ENCODE results near the gene TAGLN2. TPM values are rescaled to one million over a fixed set of nuclear protein-coding genes. Genes with fewer than 3 reads are reported as not detected.
"Not testable (repeated sequence)": the region's sequence is repeated elsewhere in the genome, so short reads cannot be mapped to it uniquely, and the experiment has no call there.

Gene TAGLN2
- total RNA-seq, 5 donors from 2014 or later (not counting 1 experiment from before 2014, with no cell fraction given): 210 to 372 (median 245) TPM

DNA sequence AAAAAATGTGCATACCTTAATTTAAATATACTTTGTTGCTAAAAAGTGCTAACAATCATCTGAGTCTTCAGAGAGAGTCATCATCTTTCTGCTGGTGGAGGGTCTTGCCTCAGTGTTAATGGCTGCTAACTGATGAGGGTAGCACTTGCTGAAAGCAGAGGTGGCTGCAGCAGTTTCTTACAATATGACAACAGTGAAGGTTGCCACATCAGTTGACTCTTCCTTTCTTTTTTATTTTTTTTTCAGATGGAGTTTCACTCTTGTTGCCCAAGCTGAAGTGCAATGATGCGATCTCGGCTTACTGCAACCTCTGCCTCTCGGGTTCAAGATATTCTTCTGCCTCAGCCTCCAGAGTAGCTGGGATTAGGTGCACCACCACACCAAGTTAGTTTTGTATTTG lies 22.8 kb downstream of the TAGLN2 start:
- POLR2A ChIA-PET: no interaction called here
- ATAC-seq (replicated peaks in 1 of 4) (no peak), DNase-seq (no peak)
- peaks cover 0 to 3% of the 10 kb centered on the region in 2 experiments for H3K4me1 ChIP-seq (ENCODE audit: control insufficient read depth in 1 of 2, extremely low read depth in 1 of 2, insufficient read depth in 2 of 2, low read length in 2 of 2)
- no peaks in the 10 kb centered on the region for H3K36me3 ChIP-seq (ENCODE audit: control insufficient read depth in 2 of 2, extremely low read depth in 1 of 2, insufficient read depth in 1 of 2, low read length in 1 of 2)
- Mint-ChIP-seq H3K27ac (no peak overlapping the region), H3K9me3 (peaks cover 0 to 1% (median 0%) of the 10 kb centered on the region in 3 donors), H3K36me3 (peaks cover 3% of the 10 kb centered on the region), H3K27me3 (no peaks in the 10 kb centered on the region), H3K4me3 (no peak overlapping the region), H3K4me1 (peaks cover 6 to 9% (median 8%) of the 10 kb centered on the region in 3 donors)
- H3K4me3 ChIP-seq (ENCODE audit: control insufficient read depth in 1 of 2, extremely low read depth in 1 of 2, low read length in 1 of 2): no peak overlapping the region
- CTCF ChIA-PET: interaction anchor here in 1 of 2 donors (1.2 kb wide), 1 partner anchor 12 kb away, joined by 3 read pairs; no protein-coding TSS in a partner anchor
- peaks cover 0 to 10% of the 10 kb centered on the region in 2 experiments for H3K27me3 ChIP-seq (replicated peaks in 1 of 2; ENCODE audit: control insufficient read depth in 2 of 2, extremely low read depth in 1 of 2, insufficient read depth in 2 of 2, low read length in 1 of 2)
- H3K27ac ChIP-seq (ENCODE audit: low read length): no peak overlapping the region
- no peaks in the 10 kb centered on the region for H3K9me3 ChIP-seq
- WGBS (ENCODE audit: insufficient coverage): no CpG with 5 or more reads among the region's 3 CpGs

DNA sequence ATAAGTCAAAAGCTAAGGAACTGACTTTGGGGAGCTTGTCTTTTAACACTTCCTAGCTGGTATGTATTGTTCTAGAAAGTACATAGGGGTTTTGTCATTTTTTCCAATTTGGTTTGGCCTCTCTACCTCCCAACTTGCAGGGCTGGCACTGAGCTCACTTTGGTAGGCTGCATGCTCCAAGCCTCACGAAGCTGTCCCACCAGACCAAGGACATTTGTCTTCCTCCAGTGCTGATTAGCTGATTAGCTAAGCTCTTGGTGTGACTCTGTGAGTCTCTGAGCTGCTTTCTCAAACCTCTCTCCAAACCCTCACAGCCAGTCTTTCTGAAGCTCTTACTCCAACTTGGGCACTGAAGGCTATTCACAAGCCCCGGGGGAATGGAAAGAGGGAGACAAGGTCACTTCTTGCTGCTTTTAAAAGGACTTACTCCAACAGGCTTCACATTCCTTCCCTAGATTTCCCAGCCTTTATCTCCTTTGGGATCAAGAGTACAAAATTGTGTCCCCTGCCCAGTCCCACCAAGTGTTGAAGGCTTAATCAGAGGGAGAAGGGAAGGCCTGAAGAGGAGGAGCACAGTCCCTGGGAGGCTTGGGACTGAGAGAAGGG lies 24.4 kb downstream of the TAGLN2 start:
- no peaks in the 10 kb centered on the region for H3K4me1 Mint-ChIP-seq
- POLR2A ChIA-PET: no interaction called here
- H3K27me3 Mint-ChIP-seq: no peaks in the 10 kb centered on the region
- H3K4me3 Mint-ChIP-seq: no peak overlapping the region
- H3K36me3 Mint-ChIP-seq: peaks cover 3% of the 10 kb centered on the region
- DNase-seq: no peak
- CTCF ChIA-PET: interaction anchor here (0.6 to 1.3 kb wide), 6 partner anchors 10 to 107 kb away, joined by 3 to 6 read pairs (median 4); no protein-coding TSS in a partner anchor
- no peak overlapping the region for H3K27ac ChIP-seq (ENCODE audit: low read length)
- no peaks in the 10 kb centered on the region for H3K36me3 ChIP-seq (ENCODE audit: control insufficient read depth in 2 of 2, extremely low read depth in 1 of 2, insufficient read depth in 1 of 2, low read length in 1 of 2)
- H3K4me3 ChIP-seq (ENCODE audit: control insufficient read depth in 1 of 2, extremely low read depth in 1 of 2, low read length in 1 of 2): no peak overlapping the region
- no peak overlapping the region for H3K27ac Mint-ChIP-seq
- WGBS (ENCODE audit: insufficient coverage): 100% methylated on average over 2 of the region's 2 CpGs
- peaks cover 0 to 1% (median 0%) of the 10 kb centered on the region in 3 donors for H3K9me3 Mint-ChIP-seq
- H3K27me3 ChIP-seq (replicated peaks in 1 of 2; ENCODE audit: control insufficient read depth in 2 of 2, extremely low read depth in 1 of 2, insufficient read depth in 2 of 2, low read length in 1 of 2): peaks cover 0 to 10% of the 10 kb centered on the region in 2 experiments
- peaks cover 0 to 3% of the 10 kb centered on the region in 2 experiments for H3K4me1 ChIP-seq (ENCODE audit: control insufficient read depth in 1 of 2, extremely low read depth in 1 of 2, insufficient read depth in 2 of 2, low read length in 2 of 2)
- H3K9me3 ChIP-seq: no peaks in the 10 kb centered on the region
- ATAC-seq (replicated peaks in 1 of 4): no peak

DNA sequence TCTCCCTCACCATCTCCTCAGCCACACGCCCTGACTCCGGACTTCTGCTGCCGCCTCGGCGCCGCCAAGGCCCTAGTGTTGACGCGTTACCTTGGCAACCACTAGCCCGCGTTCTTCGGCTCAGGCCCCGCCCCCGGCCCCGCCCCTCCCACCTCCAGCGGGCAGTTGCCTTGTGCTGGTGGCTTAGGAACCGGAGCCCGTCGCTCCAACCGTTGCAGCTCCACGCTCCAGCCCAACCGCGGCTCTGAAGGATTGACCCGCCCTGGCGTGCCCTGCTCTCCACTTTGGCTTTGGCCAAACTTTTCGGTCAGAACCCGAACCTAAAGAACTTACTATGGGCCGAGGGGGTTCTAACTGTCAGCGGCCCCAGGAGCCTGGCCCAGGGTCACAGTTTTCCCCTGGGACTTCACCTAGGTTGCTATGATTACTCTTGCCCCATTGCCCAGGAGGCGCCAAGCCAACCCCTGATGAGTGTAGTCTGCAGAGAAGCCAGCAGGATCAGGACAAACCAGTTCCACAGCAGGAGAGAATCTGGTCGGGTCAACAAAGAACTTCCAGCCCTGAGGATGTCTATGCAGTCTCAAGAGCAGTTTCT lies 25.1 kb downstream of the TAGLN2 start, which contains the start of gene CFAP45:
Gene CFAP45, minus strand, starts transcription at position 80 of the 595 bp plus-strand sequence. Its CDS starts 67 bp downstream, at position 13.
- H3K4me3 Mint-ChIP-seq: no peak within 1 kb of the TSS

DNA sequence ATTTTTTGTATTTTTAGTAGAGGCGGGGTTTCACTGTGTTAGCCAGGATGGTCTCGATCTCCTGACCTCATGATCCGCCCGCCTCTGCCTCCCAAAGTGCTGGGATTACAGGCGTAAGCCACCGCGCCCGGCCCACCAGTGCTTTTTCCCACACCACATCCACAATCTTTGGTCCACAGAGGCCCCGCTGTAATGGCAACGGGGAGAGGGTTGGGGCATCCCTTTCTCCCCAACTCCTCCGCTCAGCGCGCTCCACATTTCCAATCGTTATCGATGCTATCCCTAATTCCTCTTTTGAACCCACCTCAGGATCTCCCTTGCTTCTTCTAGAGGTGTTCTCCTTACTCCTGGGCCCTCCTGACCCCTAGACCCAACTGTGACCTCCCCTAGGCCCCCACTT lies 25.7 kb downstream of the TAGLN2 start:
- WGBS (ENCODE audit: insufficient coverage): 87% methylated on average over 11 of the region's 15 CpGs
- DNase-seq; H3K9me3 ChIP-seq; H3K27ac Mint-ChIP-seq; H3K27ac ChIP-seq (ENCODE audit: low read length); H3K4me3 ChIP-seq (ENCODE audit: control insufficient read depth in 1 of 2, extremely low read depth in 1 of 2, low read length in 1 of 2); H3K4me1 Mint-ChIP-seq; H3K36me3 Mint-ChIP-seq; H3K4me1 ChIP-seq (ENCODE audit: control insufficient read depth in 1 of 2, extremely low read depth in 1 of 2, insufficient read depth in 2 of 2, low read length in 2 of 2); ATAC-seq (replicated peaks in 1 of 4); H3K4me3 Mint-ChIP-seq; H3K27me3 Mint-ChIP-seq; H3K36me3 ChIP-seq (ENCODE audit: control insufficient read depth in 2 of 2, extremely low read depth in 1 of 2, insufficient read depth in 1 of 2, low read length in 1 of 2); POLR2A ChIA-PET; H3K9me3 Mint-ChIP-seq; H3K27me3 ChIP-seq (replicated peaks in 1 of 2; ENCODE audit: control insufficient read depth in 2 of 2, extremely low read depth in 1 of 2, insufficient read depth in 2 of 2, low read length in 1 of 2): not testable (repeated sequence)
- CTCF ChIA-PET: interaction anchor here in 1 of 2 donors (1.3 kb wide), 1 partner anchor 36 kb away, joined by 3 read pairs; no protein-coding TSS in a partner anchor

More for the DNA sequence above, 25.1 kb downstream of the TAGLN2 start, which contains the start of gene CFAP45:
- no peaks in the 10 kb centered on the region for H3K9me3 ChIP-seq
- H3K27me3 Mint-ChIP-seq: no peaks in the 10 kb centered on the region
- H3K36me3 ChIP-seq (ENCODE audit: control insufficient read depth in 2 of 2, extremely low read depth in 1 of 2, insufficient read depth in 1 of 2, low read length in 1 of 2): no peaks in the 10 kb centered on the region
- peaks cover 0 to 3% of the 10 kb centered on the region in 2 experiments for H3K4me1 ChIP-seq (ENCODE audit: control insufficient read depth in 1 of 2, extremely low read depth in 1 of 2, insufficient read depth in 2 of 2, low read length in 2 of 2)
- WGBS (ENCODE audit: insufficient coverage): 64% methylated on average over 29 of the region's 30 CpGs
- no peak within 1 kb of the TSS for H3K4me3 ChIP-seq (ENCODE audit: control insufficient read depth in 1 of 2, extremely low read depth in 1 of 2, low read length in 1 of 2)
- peak in 6 of 35 experiments; percentile 5 to 37 (median 30) for DNase-seq
- peak in 1 of 4 experiments; percentile 38 for ATAC-seq (replicated peaks in 1 of 4)
- no peaks in the 10 kb centered on the region for H3K4me1 Mint-ChIP-seq
- H3K27ac Mint-ChIP-seq: no peak within 1 kb of the TSS
- no peak within 1 kb of the TSS for H3K27ac ChIP-seq (ENCODE audit: low read length)
- ChIA-PET POLR2A (no interaction called here), CTCF (interaction anchor here (0.6 to 1.3 kb wide), 5 partner anchors 9 to 108 kb away, joined by 3 to 6 read pairs (median 3); no protein-coding TSS in a partner anchor)
- peaks cover 0 to 10% of the 10 kb centered on the region in 2 experiments for H3K27me3 ChIP-seq (replicated peaks in 1 of 2; ENCODE audit: control insufficient read depth in 2 of 2, extremely low read depth in 1 of 2, insufficient read depth in 2 of 2, low read length in 1 of 2)
- H3K9me3 Mint-ChIP-seq: peaks cover 0 to 1% (median 0%) of the 10 kb centered on the region in 3 donors
- H3K36me3 Mint-ChIP-seq: peaks cover 3% of the 10 kb centered on the region

DNA sequence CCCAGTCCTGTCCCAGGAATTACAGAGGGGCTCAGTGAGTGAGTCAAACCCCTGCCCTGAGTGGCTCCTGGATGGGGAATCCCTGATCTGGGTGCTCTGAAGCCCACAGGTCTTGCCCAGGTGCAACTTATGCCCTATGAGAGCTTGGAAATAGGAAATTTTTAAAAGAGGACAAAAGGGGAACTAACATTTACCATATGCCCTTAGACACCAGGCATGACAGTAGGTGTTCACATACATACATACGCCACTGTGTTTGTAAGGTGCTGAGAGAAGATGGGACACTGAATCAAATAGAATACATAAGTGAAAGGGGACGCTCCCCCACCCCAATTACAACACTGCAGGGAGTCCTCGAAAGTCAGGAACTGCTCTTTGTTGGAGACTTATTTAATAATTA lies 26.8 kb downstream of the TAGLN2 start:
- H3K4me3 Mint-ChIP-seq: no peak overlapping the region
- Histone ChIP-seq H3K27ac (ENCODE audit: low read length) (no peak overlapping the region), H3K4me1 (ENCODE audit: control insufficient read depth in 1 of 2, extremely low read depth in 1 of 2, insufficient read depth in 2 of 2, low read length in 2 of 2) (peaks cover 0 to 3% of the 10 kb centered on the region in 2 experiments), H3K4me3 (ENCODE audit: control insufficient read depth in 1 of 2, extremely low read depth in 1 of 2, low read length in 1 of 2) (no peak overlapping the region), H3K36me3 (ENCODE audit: control insufficient read depth in 2 of 2, extremely low read depth in 1 of 2, insufficient read depth in 1 of 2, low read length in 1 of 2) (no peaks in the 10 kb centered on the region), H3K9me3 (no peaks in the 10 kb centered on the region), H3K27me3 (replicated peaks in 1 of 2; ENCODE audit: control insufficient read depth in 2 of 2, extremely low read depth in 1 of 2, insufficient read depth in 2 of 2, low read length in 1 of 2) (peaks cover 0 to 10% of the 10 kb centered on the region in 2 experiments)
- no peaks in the 10 kb centered on the region for H3K9me3 Mint-ChIP-seq
- no peak overlapping the region for H3K27ac Mint-ChIP-seq
- no peaks in the 10 kb centered on the region for H3K4me1 Mint-ChIP-seq
- DNase-seq (no peak), ATAC-seq (replicated peaks in 1 of 4) (no peak)
- POLR2A ChIA-PET: no interaction called here
- WGBS (ENCODE audit: insufficient coverage): no CpG with 5 or more reads among the region's 3 CpGs
- CTCF ChIA-PET: no interaction called here
- no peaks in the 10 kb centered on the region for H3K27me3 Mint-ChIP-seq
- H3K36me3 Mint-ChIP-seq: no peaks in the 10 kb centered on the region

DNA sequence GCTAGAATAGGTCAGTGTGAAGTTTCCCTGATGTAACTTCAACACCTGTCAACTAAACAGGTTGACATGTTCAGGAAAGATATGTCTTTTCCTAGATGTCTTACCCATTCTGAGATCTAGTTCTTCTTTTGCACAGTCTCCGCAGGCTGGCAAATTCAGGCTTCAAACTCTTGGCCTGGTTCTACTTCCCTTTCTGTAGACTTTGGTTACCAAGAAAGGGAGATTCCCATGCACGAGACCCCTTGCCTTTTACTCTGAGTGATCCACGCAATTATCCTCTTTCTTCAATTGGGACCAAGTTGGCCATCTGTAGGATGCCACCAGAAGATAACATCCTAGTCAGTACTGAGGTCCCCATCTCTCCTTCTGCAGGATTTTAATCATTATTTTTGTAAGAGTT lies 27.3 kb downstream of the TAGLN2 start:
- Histone ChIP-seq H3K9me3 (no peaks in the 10 kb centered on the region), H3K4me1 (ENCODE audit: control insufficient read depth in 1 of 2, extremely low read depth in 1 of 2, insufficient read depth in 2 of 2, low read length in 2 of 2) (peaks cover 0 to 3% of the 10 kb centered on the region in 2 experiments), H3K4me3 (ENCODE audit: control insufficient read depth in 1 of 2, extremely low read depth in 1 of 2, low read length in 1 of 2) (no peak overlapping the region), H3K36me3 (ENCODE audit: control insufficient read depth in 2 of 2, extremely low read depth in 1 of 2, insufficient read depth in 1 of 2, low read length in 1 of 2) (no peaks in the 10 kb centered on the region), H3K27ac (ENCODE audit: low read length) (no peak overlapping the region), H3K27me3 (replicated peaks in 1 of 2; ENCODE audit: control insufficient read depth in 2 of 2, extremely low read depth in 1 of 2, insufficient read depth in 2 of 2, low read length in 1 of 2) (peaks cover 0 to 10% of the 10 kb centered on the region in 2 experiments)
- H3K4me1 Mint-ChIP-seq: no peaks in the 10 kb centered on the region
- CTCF ChIA-PET: no interaction called here
- ATAC-seq (replicated peaks in 1 of 4) (no peak), DNase-seq (no peak)
- WGBS (ENCODE audit: insufficient coverage): 80% methylated on average over 1 of the region's 3 CpGs
- no peaks in the 10 kb centered on the region for H3K36me3 Mint-ChIP-seq
- no peaks in the 10 kb centered on the region for H3K27me3 Mint-ChIP-seq
- POLR2A ChIA-PET: no interaction called here
- H3K4me3 Mint-ChIP-seq: no peak overlapping the region
- H3K9me3 Mint-ChIP-seq: no peaks in the 10 kb centered on the region
- no peak overlapping the region for H3K27ac Mint-ChIP-seq

Measured in T-cell (primary cell).